ENCODE measurements around the gene GPD2.

- TF ChIP-seq CTCF (IDR thresholded peaks at IDR 0.05), result no peak
- TF ChIP-seq POLR2A (IDR thresholded peaks at IDR 0.05), result no peak
These were observed 7.0 kb upstream of the GPD2 start for GRCh38 chr2:156429211-156429610.
